Breast epithelium (tissue), 4 donors: Measurements from ENCODE around the gene ZSWIM2. TPM values are rescaled to one million over a fixed set of nuclear protein-coding genes. Genes with fewer than 3 reads are reported as not detected.

Experiments
- DNase-seq, 2 donors: peaks; one replicate each; pipeline ENCODE4 v3.0.0-alpha.2; 2019; ENCODE audit warnings: low spot score in 2 of 2
- H3K27ac ChIP-seq, 2 donors: fragments of 200-600 bp; sonication (generic) in 1 of 2; one replicate each; pipeline ENCODE4 v1.5.1; 2016 to 2019; ENCODE audit warnings: mild to moderate bottlenecking in 1 of 2
- H3K27me3 ChIP-seq, 2 donors: fragments of 200-600 bp; sonication (generic) in 1 of 2; one replicate each; pipeline versions ENCODE4 v1.5.1 to v1.6.0; 2017 to 2019; ENCODE audit warnings: control low read depth in 1 of 2, mild to moderate bottlenecking in 1 of 2
- H3K36me3 ChIP-seq: fragments of 200-600 bp; one replicate; pipeline ENCODE4 v1.5.1; 2019
- H3K4me1 ChIP-seq, 2 donors: fragments of 200-600 bp; sonication (generic); one replicate each; pipeline ENCODE4 v1.5.1; 2016 to 2019; ENCODE audit warnings: control low read depth in 1 of 2
- H3K4me3 ChIP-seq, 3 donors: fragments of 200-600 bp; sonication (generic); 1 replicate in 2 of 3; 2 replicates in 1 of 3; pipeline ENCODE4 v1.5.1; 2016 to 2019; ENCODE audit warnings: mild to moderate bottlenecking in 3 of 3, moderate library complexity in 2 of 3
- H3K9me3 ChIP-seq, 2 donors: fragments of 200-600 bp; sonication (generic) in 1 of 2; one replicate each; pipeline ENCODE4 v1.5.1; 2016 to 2019; ENCODE audit warnings: control low read depth in 1 of 2
- CTCF ChIP-seq, 3 donors: fragments of 450-650 bp; IDR thresholded peaks; one replicate each; pipeline ENCODE4 v1.5.1; 2016 to 2017; ENCODE audit warnings: antibody characterized with exemption in 3 of 3, mild to moderate bottlenecking in 3 of 3, moderate library complexity in 3 of 3
- POLR2A ChIP-seq: fragments of 450-650 bp; IDR thresholded peaks from one replicate; pipeline ENCODE4 v1.6.1; 2016; ENCODE audit warnings: antibody characterized with exemption, mild to moderate bottlenecking, moderate library complexity
- POLR2AphosphoS5 ChIP-seq, 3 donors: sonication (generic); formaldehyde crosslinking; IDR thresholded peaks; one replicate each; pipeline ENCODE4 v1.6.1; 2017; ENCODE audit warnings: antibody characterized with exemption in 3 of 3
- intact Hi-C: fragments of 100-400 bp; cut with DNase I; formaldehyde crosslinking; loops from one replicate; pipeline ENCODE4 v1.15.1; 2023; ENCODE audit warnings: low total_unique reads
- total RNA-seq, 3 donors: library from RNA; depleted of rRNA; stranded (reverse); fragments of >200 nt; gene quantifications; one replicate each; pipeline ENCODE4 v1.1.0, GENCODE V29; 2016

ZSWIM2 gene
- total RNA-seq, 3 donors from 2014 or later: 0.32 TPM; not detected in 2

GRCh38 chr2:186889101-186889879 is 40.3 kb upstream of the ZSWIM2 start:
- H3K4me1 ChIP-seq: no peaks in the 10 kb centered on the region
- no peaks in the 10 kb centered on the region for H3K27me3 ChIP-seq
- no peaks in the 10 kb centered on the region for H3K36me3 ChIP-seq
- no peaks in the 10 kb centered on the region for H3K9me3 ChIP-seq
- intact Hi-C loops: no loop called here
- no peak for DNase-seq
- no peak overlapping the region for H3K27ac ChIP-seq
- no peak for TF ChIP-seq POLR2A
- TF ChIP-seq POLR2AphosphoS5 (IDR thresholded peaks at IDR 0.05): no peak
- no peak for TF ChIP-seq CTCF (IDR thresholded peaks at IDR 0.05)
- no peak overlapping the region for H3K4me3 ChIP-seq

- TF ChIP-seq POLR2A (no peak), CTCF (IDR thresholded peaks at IDR 0.05) (no peak), POLR2AphosphoS5 (IDR thresholded peaks at IDR 0.05) (peak in 1 of 3 donors; percentile 80)
- H3K4me1 ChIP-seq: no peaks in the 10 kb centered on the region
- peak overlapping the region in 1 of 2 donors; percentile 62 for H3K27ac ChIP-seq
- no peak overlapping the region for H3K4me3 ChIP-seq
- H3K27me3 ChIP-seq: no peaks in the 10 kb centered on the region
- no peaks in the 10 kb centered on the region for H3K36me3 ChIP-seq
- H3K9me3 ChIP-seq: peaks cover 0 to 3% of the 10 kb centered on the region in 2 donors
- intact Hi-C loops: no loop called here
- DNase-seq: peak in 1 of 2 donors; percentile 18
Observed at GRCh38 chr2:186887107-186888090, 38.4 kb upstream of the ZSWIM2 start.

- Histone ChIP-seq H3K9me3 (peaks cover 0 to 6% of the 10 kb centered on the region in 2 donors), H3K27ac (no peak overlapping the region), H3K4me1 (no peaks in the 10 kb centered on the region), H3K4me3 (no peak overlapping the region), H3K36me3 (no peaks in the 10 kb centered on the region), H3K27me3 (no peaks in the 10 kb centered on the region)
- no peak for DNase-seq
- TF ChIP-seq POLR2A (no peak), POLR2AphosphoS5 (IDR thresholded peaks at IDR 0.05) (no peak)
- intact Hi-C loops: no loop called here
Observed at GRCh38 chr2:186884587-186884986, 35.6 kb upstream of the ZSWIM2 start.

- no peak for DNase-seq
- Histone ChIP-seq H3K27ac (no peak overlapping the region), H3K4me1 (no peaks in the 10 kb centered on the region), H3K27me3 (no peaks in the 10 kb centered on the region), H3K9me3 (peaks cover 0 to 6% of the 10 kb centered on the region in 2 donors), H3K4me3 (no peak overlapping the region), H3K36me3 (no peaks in the 10 kb centered on the region)
- TF ChIP-seq CTCF (IDR thresholded peaks at IDR 0.05) (no peak), POLR2A (no peak), POLR2AphosphoS5 (IDR thresholded peaks at IDR 0.05) (no peak)
- intact Hi-C loops: no loop called here
Observed at GRCh38 chr2:186883666-186884065, 34.7 kb upstream of the ZSWIM2 start.

GRCh38 chr2:186882511-186883071 is 33.6 kb upstream of the ZSWIM2 start:
- DNase-seq: no peak
- TF ChIP-seq CTCF (IDR thresholded peaks at IDR 0.05): no peak
- TF ChIP-seq POLR2AphosphoS5 (IDR thresholded peaks at IDR 0.05): no peak
- no peak for TF ChIP-seq POLR2A
- H3K4me3 ChIP-seq: no peak overlapping the region
- H3K9me3 ChIP-seq: peaks cover 0 to 6% of the 10 kb centered on the region in 2 donors
- H3K27ac ChIP-seq: no peak overlapping the region
- intact Hi-C loops: no loop called here
- no peaks in the 10 kb centered on the region for H3K27me3 ChIP-seq
- no peaks in the 10 kb centered on the region for H3K36me3 ChIP-seq
- H3K4me1 ChIP-seq: no peaks in the 10 kb centered on the region
